ENCODE data around the gene ENOX1. TPM values are rescaled to one million over a fixed set of nuclear protein-coding genes. Genes with fewer than 3 reads are reported as not detected.
A peak's percentile ranks its signal among the peaks of the same experiment; 100 is the strongest.

ENOX1 gene
- polyA plus RNA-seq, 1 donor: 3.0 TPM

- 100% methylated on average over 1 of the region's 1 CpG for WGBS (ENCODE audit: insufficient coverage, low lambda C conversion rate)
Measured at GRCh38 chr13:43402380-43402779, 384.4 kb downstream of the ENOX1 start.

GRCh38 chr13:43401361-43401760 lies 385.4 kb downstream of the ENOX1 start:
- no CpG with 5 or more reads among the region's 4 CpGs for WGBS (ENCODE audit: insufficient coverage, low lambda C conversion rate)
- H3K27ac ChIP-seq (ENCODE audit: low read length): no peak overlapping the region
- H3K9me3 ChIP-seq (ENCODE audit: control insufficient read depth, low read depth, low read length): no peaks in the 10 kb centered on the region
- no peak overlapping the region for H3K4me3 ChIP-seq (ENCODE audit: low read length)
- DNase-seq: no peak
- H3K27me3 ChIP-seq (ENCODE audit: control insufficient read depth, insufficient read depth, low read length): no peaks in the 10 kb centered on the region
- H3K36me3 ChIP-seq (ENCODE audit: control insufficient read depth, insufficient read depth, low read length): no peaks in the 10 kb centered on the region
- no peaks in the 10 kb centered on the region for H3K4me1 ChIP-seq (ENCODE audit: control insufficient read depth, insufficient read depth, low read length)

More at GRCh38 chr13:43402380-43402779, 384.4 kb downstream of the ENOX1 start:
- Histone ChIP-seq H3K4me1 (ENCODE audit: control insufficient read depth, insufficient read depth, low read length) (no peaks in the 10 kb centered on the region), H3K27me3 (ENCODE audit: control insufficient read depth, insufficient read depth, low read length) (no peaks in the 10 kb centered on the region), H3K9me3 (ENCODE audit: control insufficient read depth, low read depth, low read length) (no peaks in the 10 kb centered on the region), H3K27ac (ENCODE audit: low read length) (no peak overlapping the region), H3K4me3 (ENCODE audit: low read length) (no peak overlapping the region), H3K36me3 (ENCODE audit: control insufficient read depth, insufficient read depth, low read length) (no peaks in the 10 kb centered on the region)
- no peak for DNase-seq

GRCh38 chr13:43397111-43397510 lies 389.7 kb downstream of the ENOX1 start:
- Histone ChIP-seq H3K36me3 (ENCODE audit: control insufficient read depth, insufficient read depth, low read length) (no peaks in the 10 kb centered on the region), H3K4me1 (ENCODE audit: control insufficient read depth, insufficient read depth, low read length) (no peaks in the 10 kb centered on the region), H3K9me3 (ENCODE audit: control insufficient read depth, low read depth, low read length) (no peaks in the 10 kb centered on the region), H3K4me3 (ENCODE audit: low read length) (no peak overlapping the region), H3K27ac (ENCODE audit: low read length) (no peak overlapping the region), H3K27me3 (ENCODE audit: control insufficient read depth, insufficient read depth, low read length) (no peaks in the 10 kb centered on the region)
- 100% methylated on average over 1 of the region's 3 CpGs for WGBS (ENCODE audit: insufficient coverage, low lambda C conversion rate)
- no peak for DNase-seq

- 61% methylated on average over 3 of the region's 5 CpGs for WGBS (ENCODE audit: insufficient coverage, low lambda C conversion rate)
- H3K4me1 ChIP-seq (ENCODE audit: control insufficient read depth, insufficient read depth, low read length): peaks cover 9% of the 10 kb centered on the region
- no peaks in the 10 kb centered on the region for H3K36me3 ChIP-seq (ENCODE audit: control insufficient read depth, insufficient read depth, low read length)
- DNase-seq: no peak
- H3K4me3 ChIP-seq (ENCODE audit: low read length): no peak overlapping the region
- H3K27ac ChIP-seq (ENCODE audit: low read length): no peak overlapping the region
- H3K9me3 ChIP-seq (ENCODE audit: control insufficient read depth, low read depth, low read length): no peaks in the 10 kb centered on the region
- H3K27me3 ChIP-seq (ENCODE audit: control insufficient read depth, insufficient read depth, low read length): no peaks in the 10 kb centered on the region
Measured at GRCh38 chr13:43391036-43391435, 395.7 kb downstream of the ENOX1 start.

DNA sequence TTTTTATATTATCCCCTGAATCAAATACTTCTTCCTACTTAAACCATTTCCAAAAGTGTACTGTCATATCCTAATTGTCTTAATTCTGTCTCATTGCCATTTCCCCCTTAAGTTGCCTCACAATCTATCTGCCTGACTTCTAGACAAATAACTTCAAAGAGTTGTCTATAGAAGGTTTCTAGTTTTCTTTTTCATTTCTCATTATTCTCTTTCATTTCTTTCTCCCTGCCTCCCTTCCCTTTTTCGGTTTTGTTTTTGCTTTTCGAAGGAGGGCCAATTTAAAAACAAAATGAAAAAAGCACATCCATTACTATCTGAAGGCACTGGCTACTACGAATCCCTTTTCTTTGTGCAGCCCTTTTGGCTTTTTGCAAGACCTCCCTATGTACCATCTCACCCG lies 396.2 kb downstream of the ENOX1 start:
- H3K4me1 ChIP-seq (ENCODE audit: control insufficient read depth, insufficient read depth, low read length): peaks cover 9% of the 10 kb centered on the region
- no peaks in the 10 kb centered on the region for H3K9me3 ChIP-seq (ENCODE audit: control insufficient read depth, low read depth, low read length)
- no peak overlapping the region for H3K27ac ChIP-seq (ENCODE audit: low read length)
- no peak for DNase-seq
- no peaks in the 10 kb centered on the region for H3K27me3 ChIP-seq (ENCODE audit: control insufficient read depth, insufficient read depth, low read length)
- H3K4me3 ChIP-seq (ENCODE audit: low read length): no peak overlapping the region
- no peaks in the 10 kb centered on the region for H3K36me3 ChIP-seq (ENCODE audit: control insufficient read depth, insufficient read depth, low read length)
- WGBS (ENCODE audit: insufficient coverage, low lambda C conversion rate): 54% methylated on average over 4 of the region's 4 CpGs

GRCh38 chr13:43389983-43390382 lies 396.8 kb downstream of the ENOX1 start:
- no peaks in the 10 kb centered on the region for H3K36me3 ChIP-seq (ENCODE audit: control insufficient read depth, insufficient read depth, low read length)
- no peak overlapping the region for H3K27ac ChIP-seq (ENCODE audit: low read length)
- DNase-seq: peak in 1 of 2 donors; percentile 11
- WGBS (ENCODE audit: insufficient coverage, low lambda C conversion rate): 41% methylated on average over 2 of the region's 4 CpGs
- no peak overlapping the region for H3K4me3 ChIP-seq (ENCODE audit: low read length)
- H3K4me1 ChIP-seq (ENCODE audit: control insufficient read depth, insufficient read depth, low read length): peaks cover 9% of the 10 kb centered on the region
- H3K9me3 ChIP-seq (ENCODE audit: control insufficient read depth, low read depth, low read length): no peaks in the 10 kb centered on the region
- H3K27me3 ChIP-seq (ENCODE audit: control insufficient read depth, insufficient read depth, low read length): no peaks in the 10 kb centered on the region

DNA sequence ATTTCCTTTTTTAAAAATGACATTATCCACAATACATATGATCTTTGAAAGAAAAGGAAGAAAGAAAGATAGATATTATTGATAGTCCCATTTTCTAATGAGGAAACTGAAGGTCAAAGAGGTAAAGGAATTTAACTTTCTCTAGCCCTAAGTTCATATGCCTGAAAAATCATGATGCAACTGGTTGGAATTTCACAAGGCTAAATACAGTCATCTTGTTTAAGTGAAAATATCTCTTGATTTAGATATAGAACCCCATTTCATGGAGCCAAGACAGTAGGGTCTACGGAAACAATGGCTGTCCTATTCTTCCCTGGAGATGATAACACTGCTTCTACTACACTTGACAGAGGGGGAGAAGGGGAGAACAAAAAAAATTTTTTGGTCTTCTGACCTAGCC lies 397.2 kb downstream of the ENOX1 start:
- H3K27me3 ChIP-seq (ENCODE audit: control insufficient read depth, insufficient read depth, low read length): no peaks in the 10 kb centered on the region
- DNase-seq: no peak
- no peaks in the 10 kb centered on the region for H3K36me3 ChIP-seq (ENCODE audit: control insufficient read depth, insufficient read depth, low read length)
- peaks cover 9% of the 10 kb centered on the region for H3K4me1 ChIP-seq (ENCODE audit: control insufficient read depth, insufficient read depth, low read length)
- no peaks in the 10 kb centered on the region for H3K9me3 ChIP-seq (ENCODE audit: control insufficient read depth, low read depth, low read length)
- H3K27ac ChIP-seq (ENCODE audit: low read length): no peak overlapping the region
- WGBS (ENCODE audit: insufficient coverage, low lambda C conversion rate): no CpG with 5 or more reads among the region's 1 CpG
- H3K4me3 ChIP-seq (ENCODE audit: low read length): no peak overlapping the region

- Histone ChIP-seq H3K4me3 (ENCODE audit: low read length) (no peak overlapping the region), H3K27me3 (ENCODE audit: control insufficient read depth, insufficient read depth, low read length) (no peaks in the 10 kb centered on the region), H3K4me1 (ENCODE audit: control insufficient read depth, insufficient read depth, low read length) (peaks cover 9% of the 10 kb centered on the region), H3K36me3 (ENCODE audit: control insufficient read depth, insufficient read depth, low read length) (no peaks in the 10 kb centered on the region), H3K9me3 (ENCODE audit: control insufficient read depth, low read depth, low read length) (no peaks in the 10 kb centered on the region), H3K27ac (ENCODE audit: low read length) (peak overlapping the region; percentile 52)
- 0% methylated on average over 1 of the region's 2 CpGs for WGBS (ENCODE audit: insufficient coverage, low lambda C conversion rate)
- peak; percentile 18 to 72 for DNase-seq
Measured at GRCh38 chr13:43388282-43389034, 398.3 kb downstream of the ENOX1 start.

GRCh38 chr13:43387880-43388279 lies 398.9 kb downstream of the ENOX1 start:
- Histone ChIP-seq H3K9me3 (ENCODE audit: control insufficient read depth, low read depth, low read length) (no peaks in the 10 kb centered on the region), H3K4me3 (ENCODE audit: low read length) (no peak overlapping the region), H3K4me1 (ENCODE audit: control insufficient read depth, insufficient read depth, low read length) (peaks cover 9% of the 10 kb centered on the region), H3K36me3 (ENCODE audit: control insufficient read depth, insufficient read depth, low read length) (no peaks in the 10 kb centered on the region), H3K27ac (ENCODE audit: low read length) (no peak overlapping the region), H3K27me3 (ENCODE audit: control insufficient read depth, insufficient read depth, low read length) (no peaks in the 10 kb centered on the region)
- WGBS (ENCODE audit: insufficient coverage, low lambda C conversion rate): 0% methylated on average over 1 of the region's 2 CpGs
- no peak for DNase-seq

DNA sequence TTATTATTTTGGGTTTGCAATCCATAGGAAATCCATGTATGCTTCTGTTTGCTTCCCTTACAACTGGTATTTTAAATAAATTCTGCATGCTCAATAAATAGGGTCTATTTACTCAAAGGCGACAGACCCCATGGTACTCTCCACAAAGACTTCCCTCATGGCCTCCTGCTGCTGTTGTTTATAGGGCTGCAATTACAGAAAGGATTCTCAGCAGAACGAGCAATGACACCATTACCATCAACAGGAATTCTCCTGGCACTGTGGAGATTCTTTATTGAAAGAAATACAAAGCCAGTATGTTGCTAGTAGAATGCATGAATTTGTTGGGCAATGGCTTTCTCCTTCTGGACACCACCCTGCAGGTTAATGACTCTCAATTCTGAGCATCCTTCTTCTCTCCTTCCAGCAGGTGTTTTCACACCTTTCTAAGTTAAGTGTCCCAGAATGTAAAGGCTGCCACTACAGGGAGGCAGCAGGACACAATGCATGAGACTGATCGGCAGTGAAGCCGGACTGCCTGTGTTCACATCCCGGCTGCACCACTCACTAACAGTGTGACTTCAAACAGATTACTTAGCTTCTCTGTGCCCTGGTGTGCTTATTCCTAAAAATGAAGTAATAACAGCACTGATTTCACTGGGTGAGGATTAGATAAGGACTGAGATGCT lies 403.1 kb downstream of the ENOX1 start:
- H3K27ac ChIP-seq (ENCODE audit: low read length): no peak overlapping the region

More for the DNA sequence above, 403.1 kb downstream of the ENOX1 start:
- peaks cover 8% of the 10 kb centered on the region for H3K4me1 ChIP-seq (ENCODE audit: control insufficient read depth, insufficient read depth, low read length)
- H3K27me3 ChIP-seq (ENCODE audit: control insufficient read depth, insufficient read depth, low read length): no peaks in the 10 kb centered on the region
- WGBS (ENCODE audit: insufficient coverage, low lambda C conversion rate): no CpG with 5 or more reads among the region's 5 CpGs
- H3K9me3 ChIP-seq (ENCODE audit: control insufficient read depth, low read depth, low read length): peaks cover 7% of the 10 kb centered on the region
- DNase-seq: no peak
- H3K4me3 ChIP-seq (ENCODE audit: low read length): no peak overlapping the region
- no peaks in the 10 kb centered on the region for H3K36me3 ChIP-seq (ENCODE audit: control insufficient read depth, insufficient read depth, low read length)

Data from large intestine (tissue), 3 donors.